ENCODE results near the gene ZFAND5.

ZFAND5 gene

DNA sequence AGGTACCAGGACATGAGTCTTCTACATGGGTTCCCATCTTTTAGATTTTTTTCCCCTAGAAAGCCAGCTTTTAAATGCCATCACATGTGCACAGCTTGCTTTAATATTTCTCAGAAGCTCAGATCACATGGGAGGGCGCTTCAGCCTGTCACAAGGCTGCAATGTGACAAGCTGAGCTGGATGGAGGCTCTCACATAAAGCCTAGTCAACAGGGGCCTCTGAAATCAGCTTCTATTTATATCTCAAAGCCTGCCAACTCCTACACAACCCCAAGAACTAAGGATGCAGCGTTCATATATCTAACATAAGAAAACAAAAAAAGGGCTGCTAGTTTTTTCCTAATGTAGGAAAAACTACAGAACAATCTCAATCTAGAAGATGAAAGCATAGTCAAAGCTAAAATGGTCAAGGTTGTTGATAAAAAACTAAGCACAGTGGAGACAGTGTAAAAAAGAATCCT, 2.3 kb downstream of the ZFAND5 start:
- peak; percentile 61 for DNase-seq (ENCODE audit: low spot score)

DNA sequence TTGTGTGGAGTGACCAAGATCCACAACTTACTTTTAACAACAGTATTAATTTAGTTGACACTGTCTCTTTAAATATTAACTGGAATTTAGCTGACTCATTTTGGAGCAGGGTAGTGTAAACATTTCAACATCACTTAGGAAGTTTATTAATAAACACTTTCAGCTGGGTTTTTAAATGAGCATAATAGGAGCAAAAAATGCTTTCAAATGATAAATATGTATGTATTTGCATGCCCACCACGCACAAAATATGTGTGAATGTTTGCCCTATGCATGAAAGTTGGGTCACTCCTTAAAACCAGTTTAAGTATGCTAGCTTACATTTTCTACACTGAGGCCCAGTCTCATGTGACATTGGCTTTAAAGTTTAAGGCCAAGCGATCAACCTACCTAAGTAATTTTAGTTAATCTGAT, 2.9 kb downstream of the ZFAND5 start:
- DNase-seq (ENCODE audit: low spot score): no peak

DNA sequence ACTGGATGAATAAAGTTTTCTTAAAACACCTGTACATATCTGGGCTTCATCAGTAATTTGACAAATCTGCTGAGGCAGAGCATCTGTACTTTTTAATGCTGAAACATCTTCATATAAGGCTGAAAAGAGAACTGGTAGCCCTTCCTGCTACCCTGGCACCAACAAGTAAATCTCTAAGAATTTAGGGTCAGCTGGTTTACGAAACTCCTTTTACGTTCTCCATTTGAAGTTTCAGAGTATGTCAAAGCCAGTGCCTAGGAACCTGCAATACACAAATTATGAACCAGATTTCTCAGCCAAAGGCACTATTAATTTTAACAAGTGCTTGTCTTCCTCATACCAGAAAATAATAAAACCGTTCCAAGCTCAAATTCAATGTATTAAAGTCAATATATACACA, 3.8 kb downstream of the ZFAND5 start:
- no peak for DNase-seq (ENCODE audit: low spot score)

DNA sequence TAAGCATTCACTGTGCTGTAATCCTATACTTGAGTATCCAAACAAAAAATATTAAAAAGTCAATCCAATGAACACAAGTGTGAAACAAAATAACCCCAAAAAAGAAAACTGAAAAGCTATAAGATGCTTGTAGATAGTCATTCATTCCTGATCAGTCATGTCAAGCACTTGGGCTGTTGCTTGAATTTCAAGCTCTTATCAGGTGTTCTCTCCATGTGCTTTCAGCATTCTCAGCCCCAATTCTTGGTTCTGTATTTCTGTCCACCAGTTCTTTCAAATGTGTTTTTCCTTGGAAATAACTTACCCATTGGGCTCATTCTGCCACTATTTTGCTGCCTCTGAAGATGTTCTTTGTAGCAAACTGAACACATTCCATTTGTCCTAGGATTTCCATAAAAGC, 4.7 kb downstream of the ZFAND5 start:
- no peak for DNase-seq (ENCODE audit: low spot score)

DNA sequence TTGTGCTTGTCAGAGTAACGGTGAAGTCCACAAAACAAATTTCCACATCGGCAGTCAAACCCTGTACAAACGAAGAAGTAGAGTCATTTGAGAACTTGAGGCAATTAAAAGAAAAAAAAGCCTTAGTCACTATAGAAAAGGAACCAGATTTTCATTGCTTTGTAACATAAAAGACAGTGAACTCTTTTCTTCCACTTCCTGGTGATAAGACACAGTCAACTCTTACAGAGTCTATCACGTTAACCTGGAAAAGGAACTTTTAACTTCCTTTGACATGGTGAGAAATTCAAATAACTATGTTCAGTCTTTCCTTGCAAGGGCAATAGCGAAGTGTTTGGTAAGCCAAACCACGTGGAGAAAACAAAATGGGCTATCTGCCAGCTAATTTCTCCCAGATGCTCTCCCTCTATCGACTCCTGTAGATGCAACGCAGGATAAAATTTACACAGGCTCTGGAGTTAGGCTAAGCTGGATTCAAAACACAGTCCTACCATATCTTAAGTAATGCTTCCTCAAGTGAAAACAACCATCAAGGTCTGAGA, 8.9 kb downstream of the ZFAND5 start:
- DNase-seq (ENCODE audit: low spot score): no peak

DNA sequence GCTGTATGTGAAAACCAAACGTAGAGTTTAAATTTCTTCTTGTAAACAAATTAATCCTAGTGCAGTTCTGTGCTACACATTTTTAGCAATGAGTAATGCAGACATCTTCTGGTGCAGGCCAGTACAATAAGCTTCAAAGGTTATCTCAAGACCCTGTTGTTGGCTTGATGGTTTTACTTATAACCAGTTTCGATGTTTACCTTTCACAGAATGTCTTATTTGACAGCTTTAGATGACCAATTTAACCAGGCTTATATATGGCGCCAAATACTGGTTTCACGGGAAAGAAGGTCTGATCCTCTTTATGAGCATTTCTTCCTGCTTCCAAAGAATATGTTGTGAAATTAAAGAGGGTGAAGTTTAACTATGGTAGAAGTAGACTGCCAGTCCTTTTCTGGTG, 9.9 kb downstream of the ZFAND5 start:
- DNase-seq (ENCODE audit: low spot score): no peak

DNA sequence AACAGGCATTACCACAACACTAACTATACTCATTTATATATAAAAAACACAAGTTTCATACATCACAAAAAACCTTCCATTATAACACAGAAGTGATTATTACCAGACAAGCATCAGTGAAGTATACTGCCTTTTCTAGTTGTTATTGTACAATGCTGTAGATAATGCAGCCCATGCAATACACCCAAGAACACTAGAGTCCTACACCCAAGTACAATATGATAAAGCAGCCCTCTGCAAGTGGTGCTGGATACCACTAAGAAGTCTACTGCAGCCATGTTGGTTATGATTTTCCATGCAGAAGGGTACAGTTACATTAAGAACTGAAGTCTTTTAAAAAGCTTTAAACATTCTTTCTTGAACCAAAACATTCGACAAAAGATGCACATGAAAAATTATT, 10.3 kb downstream of the ZFAND5 start:
- DNase-seq (ENCODE audit: low spot score): no peak

DNA sequence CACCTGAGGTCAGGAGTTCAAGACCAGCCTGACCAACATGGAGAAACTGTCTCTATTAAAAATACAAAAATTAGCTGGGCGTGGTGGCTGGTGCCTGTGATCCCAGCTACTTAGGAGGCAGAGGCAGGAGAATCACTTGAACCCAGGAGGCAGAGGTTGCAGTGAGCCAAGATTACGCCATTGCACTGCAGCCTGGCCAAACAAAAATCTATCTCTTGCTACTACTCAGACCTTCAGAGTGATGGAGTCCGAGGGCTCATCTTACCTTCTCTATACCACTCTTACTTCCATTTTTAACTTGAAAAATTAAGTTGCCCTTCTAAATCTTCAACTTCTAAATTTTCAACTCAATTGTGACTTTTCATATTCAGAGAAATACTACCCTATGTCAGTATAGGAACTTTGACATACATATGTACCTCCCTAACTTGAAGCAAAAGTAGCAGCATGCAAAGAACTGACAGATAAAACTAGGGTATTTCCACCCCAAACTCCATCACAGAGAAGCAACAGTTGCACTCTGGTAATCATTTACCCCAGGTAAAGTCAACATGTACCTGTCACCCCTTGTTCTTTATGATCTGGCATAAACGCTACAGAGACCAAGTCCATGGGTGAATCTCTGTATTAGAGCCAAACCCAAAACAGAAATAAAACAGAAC, 11.4 kb downstream of the ZFAND5 start:
- no peak for DNase-seq (ENCODE audit: low spot score)

DNA sequence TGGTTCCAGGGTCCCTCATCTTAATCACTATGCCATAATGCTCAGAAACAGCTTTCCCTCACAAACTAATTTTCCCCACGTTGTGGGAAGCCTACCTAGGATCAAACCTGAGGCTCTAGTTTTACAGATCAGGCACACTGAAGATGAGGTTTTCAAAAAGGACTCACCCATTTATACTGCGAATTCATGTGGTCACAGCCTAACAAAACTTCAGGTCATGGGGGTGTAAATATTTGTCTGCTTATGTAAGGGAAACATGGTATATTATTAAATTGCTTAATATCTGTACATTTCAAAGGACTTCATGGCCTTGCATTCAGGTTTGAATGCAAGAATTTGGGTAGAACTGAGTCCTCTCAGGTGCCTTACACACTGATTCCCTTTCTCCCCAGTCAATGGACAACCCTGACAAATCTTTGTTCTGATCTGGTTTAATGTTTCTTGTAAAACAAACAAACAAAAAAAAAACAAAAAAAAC, 12.1 kb downstream of the ZFAND5 start:
- DNase-seq (ENCODE audit: low spot score): no peak

DNA sequence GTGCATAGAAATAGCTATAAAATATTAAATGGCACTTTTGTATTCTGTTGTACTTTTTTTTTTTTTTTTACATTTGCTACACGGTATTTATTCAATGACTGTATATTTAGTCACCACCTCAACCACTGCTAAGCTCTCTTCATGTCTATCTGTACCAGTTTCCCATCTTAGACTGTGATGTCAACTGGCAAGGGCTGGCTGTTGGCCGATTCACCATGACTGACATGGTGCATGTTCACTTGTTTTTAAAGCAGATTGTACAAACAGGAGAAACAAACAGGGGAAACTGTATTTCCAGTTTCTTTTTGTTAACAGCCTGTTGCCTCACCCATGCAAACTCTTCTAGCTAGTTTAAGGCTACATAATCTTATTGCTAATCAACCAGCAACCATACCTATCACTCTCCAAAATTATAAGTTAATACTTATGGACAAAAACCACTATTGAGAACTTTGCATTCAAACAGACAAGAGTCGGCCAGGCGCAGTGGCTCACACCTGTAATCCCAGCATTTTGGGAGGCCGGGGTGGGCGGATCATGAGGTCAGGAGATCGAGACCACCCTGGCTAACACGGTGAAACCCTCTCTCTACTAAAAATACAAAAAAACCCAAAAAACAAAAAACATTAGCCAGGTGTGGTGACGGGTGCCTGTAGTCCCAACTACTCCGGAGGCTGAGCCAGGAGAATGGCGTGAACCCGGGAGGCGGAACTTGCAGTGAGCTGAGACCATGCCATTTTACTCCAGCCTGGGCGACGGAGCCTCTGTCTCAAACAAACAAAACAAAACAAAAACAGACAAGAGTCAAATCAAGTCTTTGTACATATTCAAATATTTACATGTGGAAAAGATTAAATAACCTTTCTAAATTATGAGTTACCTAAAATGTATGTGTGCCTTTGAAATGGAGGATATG, 13.2 kb downstream of the ZFAND5 start:
- no peak for DNase-seq (ENCODE audit: low spot score)

DNA sequence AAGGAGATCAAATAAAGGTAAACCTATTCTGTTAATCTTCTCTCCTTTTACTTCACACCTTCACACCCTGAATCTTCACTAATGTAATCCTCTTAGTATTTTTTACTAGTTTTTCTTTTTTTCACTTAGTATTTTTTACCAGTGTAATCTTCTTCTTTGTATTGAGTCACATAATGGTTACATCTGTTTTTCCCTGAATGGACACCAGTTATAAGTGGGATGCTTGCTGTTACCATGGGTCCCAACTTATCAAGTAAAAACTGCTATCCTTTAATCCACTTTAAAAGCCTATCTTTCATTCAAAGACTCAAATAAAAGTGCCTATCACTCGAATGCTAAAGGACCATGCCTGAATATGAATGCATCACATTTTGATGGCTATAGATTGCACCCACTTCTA, 15.1 kb downstream of the ZFAND5 start:
- DNase-seq (ENCODE audit: low spot score): no peak

DNA sequence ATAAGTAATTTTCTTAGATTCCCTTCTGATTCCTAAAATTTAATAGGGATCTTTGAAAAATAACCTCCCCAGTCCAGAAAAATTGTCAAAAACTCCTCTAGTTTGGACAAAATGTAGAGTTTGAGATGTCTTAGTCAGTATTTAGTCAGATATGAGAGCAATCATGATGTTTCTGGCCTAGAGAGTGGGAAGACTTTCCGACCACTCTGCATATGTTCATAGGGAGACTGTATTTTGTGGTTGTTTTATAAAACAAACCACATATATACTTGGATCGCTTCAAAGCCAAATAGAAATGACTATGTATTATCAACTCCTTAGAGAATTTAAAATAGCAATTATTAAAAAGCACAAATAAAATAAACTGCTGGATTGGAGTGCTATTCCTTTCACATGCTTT, 15.8 kb downstream of the ZFAND5 start:
- DNase-seq (ENCODE audit: low spot score): no peak

DNA sequence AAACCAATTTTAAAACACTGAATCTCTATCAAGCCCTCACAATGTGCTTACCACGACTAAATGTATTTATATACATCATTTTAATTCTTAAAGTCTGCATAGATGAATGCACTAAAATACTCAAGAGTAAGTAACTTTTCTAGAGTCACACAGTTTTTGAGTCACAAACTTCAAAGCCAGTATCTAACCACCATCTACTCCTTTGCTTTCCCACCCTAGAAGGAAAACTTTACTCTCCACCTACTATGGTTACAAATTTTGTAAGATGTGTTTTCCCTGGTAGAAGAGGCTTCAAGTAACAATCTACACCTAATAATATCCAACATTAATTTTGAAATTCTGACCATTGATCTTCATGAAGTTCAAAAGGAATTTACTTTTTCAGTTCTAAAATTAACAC, 18.7 kb downstream of the ZFAND5 start:
- no peak for DNase-seq (ENCODE audit: low spot score)

DNA sequence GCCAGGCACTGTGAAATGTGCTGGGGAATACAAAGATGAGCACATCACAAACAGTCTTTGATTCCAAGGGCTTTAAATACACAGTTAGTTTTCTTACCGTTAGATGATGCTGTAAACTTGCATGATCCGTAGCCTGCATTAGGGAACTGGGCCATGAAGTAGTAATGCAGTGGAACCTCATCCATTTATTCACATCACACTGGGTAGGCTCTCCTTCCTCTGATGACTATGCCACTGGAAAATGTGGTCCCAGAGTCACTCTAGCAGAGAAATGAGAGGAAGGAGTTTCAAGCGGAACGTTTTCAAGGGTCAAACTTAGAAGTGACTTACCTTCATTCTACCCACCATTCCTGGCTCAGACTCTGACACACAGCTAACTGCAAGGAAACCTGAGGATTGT, 26.4 kb downstream of the ZFAND5 start:
- DNase-seq (ENCODE audit: low spot score): no peak

DNA sequence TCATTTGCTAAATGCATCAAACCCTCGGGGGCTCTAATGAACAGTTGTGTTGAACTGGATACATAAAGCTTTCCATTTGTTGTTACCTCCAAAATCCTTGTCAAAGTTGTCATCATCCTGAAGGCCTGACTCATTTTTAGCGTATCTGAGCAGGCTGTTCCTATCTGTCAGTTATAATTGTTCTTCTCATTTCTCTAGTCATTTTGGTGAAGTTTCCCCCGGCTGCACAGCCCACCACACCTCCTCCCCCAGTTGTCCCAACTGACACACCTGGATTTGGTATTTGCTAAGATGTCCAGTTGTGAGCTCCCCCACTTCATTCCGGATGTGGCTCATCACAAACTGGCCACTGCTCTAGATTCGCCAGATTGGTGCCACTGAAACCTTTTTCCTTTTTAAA, 27.7 kb downstream of the ZFAND5 start:
- no peak for DNase-seq (ENCODE audit: low spot score)

DNA sequence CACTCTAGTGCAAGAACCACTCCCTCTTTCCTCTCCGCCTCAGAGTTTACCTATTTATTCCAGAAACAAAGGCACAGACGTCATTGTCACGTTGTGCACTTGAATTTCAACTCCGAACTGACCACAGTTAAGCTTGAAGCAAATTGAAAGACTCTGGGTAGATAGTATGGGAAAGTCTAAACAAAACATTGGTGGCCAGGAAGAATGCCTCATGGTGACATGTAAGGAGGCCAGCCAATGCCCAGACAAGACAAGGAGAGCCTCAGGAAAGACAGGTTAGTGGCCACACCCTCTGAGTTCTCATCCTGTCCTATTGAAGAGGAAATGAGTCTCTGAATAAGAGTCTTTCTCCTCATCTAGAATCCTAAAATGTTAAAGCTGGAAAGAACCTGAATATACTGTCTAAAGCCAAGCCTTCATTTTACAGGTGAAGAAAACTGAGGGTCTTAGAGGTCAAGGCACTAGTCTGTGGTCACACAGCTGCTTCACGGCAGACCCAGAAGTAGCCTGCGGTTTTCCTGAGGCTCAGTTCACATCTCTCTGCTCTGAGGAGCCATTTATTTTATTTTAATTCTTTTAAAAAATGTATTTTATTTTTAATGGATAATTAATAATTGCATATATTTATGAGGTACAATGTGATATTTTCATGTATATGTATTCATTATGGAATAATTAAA, 30.2 kb downstream of the ZFAND5 start:
- no peak for DNase-seq (ENCODE audit: low spot score)

DNA sequence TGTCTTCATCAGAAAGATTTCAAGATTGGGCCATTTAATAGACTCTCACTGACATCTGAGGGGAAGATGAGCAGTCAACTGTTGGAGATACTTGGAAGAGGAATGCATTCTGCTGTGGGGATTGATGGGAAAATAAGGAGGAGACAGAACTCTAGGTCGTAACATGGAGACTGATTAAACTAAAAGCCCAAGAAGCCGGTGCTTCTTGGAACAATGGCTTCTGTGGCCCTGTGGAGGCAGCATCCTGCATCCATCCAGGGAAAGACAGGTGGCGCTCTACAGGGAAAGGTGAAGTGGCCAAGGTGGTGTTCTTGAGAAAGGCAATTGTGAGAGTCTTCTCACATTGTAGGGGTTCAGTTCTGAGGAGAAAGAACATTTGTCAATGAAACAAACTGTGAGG, 31.3 kb downstream of the ZFAND5 start:
- no peak for DNase-seq (ENCODE audit: low spot score)

DNA sequence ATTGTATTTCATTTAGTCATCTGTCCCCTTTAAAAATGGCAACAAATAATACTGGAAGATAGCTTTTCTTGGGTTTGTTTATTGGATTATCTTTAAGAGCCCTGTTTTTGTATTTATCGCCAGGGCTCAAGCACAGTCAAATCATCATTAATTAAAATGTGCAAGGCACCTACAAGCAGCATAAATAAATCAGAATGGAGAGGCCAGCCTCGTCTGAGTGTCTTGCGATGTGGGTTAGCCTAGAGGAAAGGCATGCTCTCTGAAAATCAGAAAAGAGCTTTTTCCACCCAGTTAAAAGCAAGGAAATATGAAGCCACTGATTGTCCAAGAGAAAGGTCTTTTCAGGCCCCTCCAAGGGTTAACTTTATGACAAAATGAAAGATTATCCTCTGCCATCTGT, 31.8 kb downstream of the ZFAND5 start:
- DNase-seq (ENCODE audit: low spot score): no peak

DNA sequence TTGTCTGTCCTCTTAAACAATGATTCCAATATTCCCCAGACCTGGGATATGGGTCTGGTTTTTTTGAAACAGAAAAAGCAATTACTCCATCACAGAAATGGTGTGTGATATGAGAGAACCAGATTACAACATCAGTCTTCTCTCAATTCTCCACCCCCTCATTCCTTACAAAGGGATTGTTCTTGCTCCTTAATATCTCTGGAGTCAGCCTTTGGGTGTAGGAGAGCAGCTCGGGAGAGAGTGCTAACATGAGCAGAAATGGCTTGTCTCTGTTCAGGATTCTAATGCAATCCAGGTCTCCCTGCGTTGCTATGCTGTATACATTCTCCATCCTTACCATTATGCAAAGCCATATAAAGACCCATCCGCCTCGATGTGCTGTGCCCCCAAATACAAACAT, 32.7 kb downstream of the ZFAND5 start:
- DNase-seq (ENCODE audit: low spot score): no peak

DNA sequence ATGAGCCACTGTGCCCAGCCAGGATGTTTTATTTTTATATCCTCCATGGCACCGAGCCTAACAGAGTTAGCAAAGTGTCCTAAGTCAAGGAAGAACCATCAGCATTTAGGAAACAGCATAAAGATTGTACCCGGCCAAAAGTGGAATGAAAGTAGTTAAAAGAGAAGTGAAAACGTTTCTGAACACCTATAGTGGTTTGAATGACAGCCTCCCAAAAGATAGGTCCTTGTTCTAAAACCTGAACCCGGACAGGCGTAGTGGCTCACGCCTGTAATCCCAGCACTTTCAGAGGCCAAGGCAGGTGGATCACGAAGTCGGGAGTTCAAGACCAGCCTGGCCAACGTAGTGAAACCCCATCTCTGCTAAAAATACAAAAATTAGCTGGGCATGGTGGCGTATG, 37.4 kb downstream of the ZFAND5 start:
- DNase-seq (ENCODE audit: low spot score): no peak

DNA sequence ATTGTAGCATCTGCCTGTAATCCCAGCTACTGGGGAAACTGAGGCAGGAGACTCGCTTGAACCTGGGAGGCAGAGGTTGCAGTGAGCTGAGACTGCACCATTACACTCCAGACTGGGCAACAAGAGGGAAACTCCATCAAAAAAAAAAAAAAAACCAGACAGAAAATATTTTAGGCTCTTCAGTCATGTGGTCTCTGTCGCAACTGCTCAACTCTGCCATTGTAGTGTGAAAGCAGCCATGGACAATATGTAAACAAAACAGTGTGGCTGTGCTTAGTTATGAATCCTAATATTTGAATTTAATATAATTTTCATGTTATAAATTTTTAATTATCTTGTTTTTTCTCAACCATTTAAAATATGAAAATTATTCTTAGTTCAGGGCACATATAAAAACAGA, 38.4 kb downstream of the ZFAND5 start:
- DNase-seq (ENCODE audit: low spot score): no peak

DNA sequence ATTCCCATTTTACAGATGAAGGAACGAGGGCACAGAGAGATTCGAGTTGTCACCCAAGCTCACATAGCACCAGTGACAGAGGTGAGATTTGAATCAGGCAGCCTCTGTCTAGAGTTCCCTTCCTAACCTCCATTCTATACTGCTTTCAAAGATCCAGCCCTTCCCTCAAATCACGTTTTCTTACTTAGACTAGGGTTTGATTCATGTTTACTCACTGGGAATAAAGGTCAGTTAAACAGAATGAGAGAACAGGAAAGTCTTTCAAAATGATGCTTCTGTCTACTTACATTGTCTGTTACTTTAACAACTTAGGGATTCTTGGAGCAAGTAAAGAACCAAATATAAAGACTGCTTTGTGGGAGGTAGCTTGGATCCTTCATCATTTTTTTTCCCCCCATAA, 40.0 kb downstream of the ZFAND5 start:
- no peak for DNase-seq (ENCODE audit: low spot score)

DNA sequence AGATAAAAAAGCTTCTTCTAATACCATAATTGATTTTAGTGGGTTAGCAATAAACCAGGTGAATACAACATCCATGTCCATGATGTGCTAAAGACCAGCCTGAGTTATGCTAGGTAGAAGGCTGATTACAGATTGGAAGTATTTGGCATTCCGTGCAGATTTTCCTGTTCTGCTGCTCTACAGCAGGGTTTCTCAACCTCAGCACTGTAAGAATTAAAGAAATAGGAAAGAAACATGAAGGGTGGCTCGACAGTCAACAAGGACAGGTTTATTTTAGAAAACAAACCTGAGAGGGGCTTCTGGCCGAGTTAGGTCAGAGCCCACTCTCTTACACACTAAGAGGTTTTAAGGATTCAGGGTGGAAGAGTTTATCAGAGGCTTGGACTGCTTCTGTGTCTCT, 42.3 kb downstream of the ZFAND5 start:
- no peak for DNase-seq (ENCODE audit: low spot score)

Measured in CD4-positive, alpha-beta T cell treated with Interleukin-2 at 100 ng/mL for 4 hours (primary cell).